ENCODE data around the gene C10orf90.

GRCh38 chr10:126518218-126519080, 152.0 kb downstream of the C10orf90 start:
- no peak for TF ChIP-seq CTCF (IDR thresholded peaks at IDR 0.05)
- TF ChIP-seq POLR2A (IDR thresholded peaks at IDR 0.05) = no peak

Measured in Peyer's patch (tissue), 4 donors.